Effector CD4-positive, alpha-beta T cell (primary cell): ENCODE results near the gene ZDHHC16.
"Not testable (repeated sequence)": the region's sequence is repeated elsewhere in the genome, so short reads cannot be mapped to it uniquely, and the experiment has no call there.

Source experiments
- DNase-seq: peaks from one replicate; pipeline ENCODE4 v3.0.0-alpha.2; 2020
- total RNA-seq: gene quantifications from one replicate; lab custom pipeline; 2026; lab: John Stamatoyannopoulos, UW

ZDHHC16 gene
- total RNA-seq: 14.4 reads per million, percentile 39 among the genes with 10 or more reads in this experiment

DNA sequence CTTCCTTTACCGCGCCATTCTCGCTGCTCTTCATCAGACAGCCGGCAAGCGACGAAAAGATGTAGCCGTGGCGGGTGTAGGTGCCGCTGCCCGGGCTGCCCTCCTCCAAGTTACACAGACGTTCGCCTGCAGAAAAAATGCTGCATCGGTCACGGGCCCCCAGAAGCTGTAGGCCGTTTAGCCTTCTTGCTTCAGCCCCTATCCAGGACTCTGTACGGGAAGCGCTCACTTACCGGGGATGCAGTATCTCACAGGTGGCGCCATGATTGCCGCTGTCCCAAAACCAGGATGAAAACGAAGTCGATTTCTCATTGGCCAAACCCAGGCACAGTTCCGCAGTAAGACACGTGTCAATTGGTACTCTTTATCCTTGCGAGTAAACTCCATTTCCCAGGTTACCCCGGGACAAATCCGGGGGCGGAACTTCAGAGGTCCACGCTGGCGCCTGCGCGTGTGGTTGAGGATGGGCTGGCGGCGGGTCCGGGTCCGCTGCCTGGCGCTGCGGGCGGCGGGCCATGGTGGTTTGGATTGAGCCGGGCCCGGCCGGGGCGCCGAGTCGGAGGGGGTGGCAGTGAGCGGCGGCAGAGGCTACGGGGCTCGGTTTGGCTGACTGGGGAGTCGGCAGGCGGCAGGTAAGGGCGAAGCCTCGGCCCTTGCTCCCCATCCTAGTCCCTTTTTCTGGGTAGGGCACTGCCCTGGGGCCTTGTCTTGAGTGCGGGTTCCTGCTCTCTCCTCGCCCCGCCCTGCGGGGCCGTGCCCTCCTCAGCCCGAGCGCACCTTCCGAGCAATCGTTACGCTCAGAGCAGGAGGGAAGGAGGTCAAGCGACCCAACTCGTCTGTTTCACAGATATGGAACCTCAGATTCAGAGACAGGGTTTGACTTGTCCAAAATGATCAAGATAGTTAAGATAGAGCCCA is at the start of gene ZDHHC16, which contains the start of gene EXOSC1:
ZDHHC16 (plus strand) TSS at position 454 of the 918 bp plus-strand sequence. CDS start 5,501 bp downstream, outside the sequence.
EXOSC1 (minus strand) TSS at position 285 of the 918 bp plus-strand sequence; CDS start at position 264, 21 bp downstream.
- DNase-seq: peak; percentile 87

DNA sequence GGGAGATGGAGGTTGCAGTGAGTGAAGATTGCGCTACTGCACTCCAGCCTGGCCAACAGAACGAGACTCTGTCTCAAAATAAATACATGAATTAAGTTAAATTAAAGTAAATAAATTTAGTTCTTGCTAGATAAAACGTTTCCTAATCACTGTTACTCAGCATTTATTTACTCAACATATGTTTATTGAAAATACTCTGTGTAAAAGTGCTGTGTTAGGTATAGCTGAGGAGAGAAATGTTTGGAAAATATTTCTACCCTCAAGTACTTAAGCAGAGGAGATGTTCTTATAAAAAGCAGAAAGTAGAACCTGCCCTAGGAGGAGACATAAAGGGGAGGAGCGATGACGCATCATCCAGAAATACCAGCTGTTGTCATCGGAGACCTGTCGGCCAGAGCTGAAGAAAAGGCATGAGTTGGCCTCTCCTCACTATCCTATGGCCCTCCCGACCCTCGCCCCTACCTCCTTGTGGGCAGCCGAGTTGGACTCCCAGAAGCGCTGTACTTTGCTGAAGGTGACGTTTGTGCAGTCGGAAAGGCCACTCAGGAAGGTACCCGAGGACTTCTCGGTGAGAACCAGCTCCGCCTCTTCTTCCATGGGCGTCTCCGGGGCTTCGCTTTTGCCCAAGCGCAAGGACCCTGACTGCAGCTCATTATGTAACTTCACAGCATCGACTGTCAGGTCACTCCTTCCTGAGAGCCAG is 46.0 kb upstream of the ZDHHC16 start:
- DNase-seq: no peak

DNA sequence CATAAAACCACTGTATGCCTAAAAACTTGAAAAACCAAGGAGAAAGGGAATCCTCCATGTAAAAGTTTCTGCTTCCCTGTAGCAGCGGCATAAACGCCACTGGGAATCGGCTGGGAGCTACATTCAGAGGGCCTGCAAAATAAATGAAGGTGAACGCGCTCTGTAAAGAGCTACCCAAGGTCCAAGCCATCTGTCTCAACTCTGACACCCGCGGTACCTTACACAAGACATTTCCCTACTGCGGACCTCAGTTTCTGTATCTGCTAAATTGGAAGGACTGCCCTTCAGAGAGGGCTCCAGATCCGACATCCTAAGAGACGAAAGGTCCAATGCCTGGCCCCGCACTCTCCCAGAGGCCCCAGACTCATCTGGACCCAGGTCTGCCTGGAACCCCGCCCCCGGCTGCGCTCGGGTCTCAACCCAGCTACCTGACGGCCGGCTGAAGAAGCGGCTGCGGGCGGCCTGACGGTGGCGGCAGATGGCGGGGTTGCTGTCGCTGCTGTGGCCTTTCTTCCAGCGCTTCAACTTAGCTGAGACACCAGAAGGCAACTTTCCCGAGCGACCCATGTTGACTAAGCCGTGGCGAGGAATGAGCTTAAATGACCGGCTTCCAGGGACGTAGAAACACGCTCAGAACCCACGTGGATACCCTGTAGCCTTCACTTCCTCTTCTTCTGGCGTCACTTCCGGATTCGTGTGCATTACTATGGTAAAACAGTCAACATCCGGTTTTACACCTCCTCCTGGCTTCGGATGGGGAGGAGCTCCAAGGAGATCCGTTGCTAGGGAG is 45.1 kb upstream of the ZDHHC16 start, which contains the start of gene RRP12:
RRP12 (minus strand) TSS at position 676 of the 790 bp plus-strand sequence; CDS start at position 567, 109 bp downstream.
- peak; percentile 83 for DNase-seq

DNA sequence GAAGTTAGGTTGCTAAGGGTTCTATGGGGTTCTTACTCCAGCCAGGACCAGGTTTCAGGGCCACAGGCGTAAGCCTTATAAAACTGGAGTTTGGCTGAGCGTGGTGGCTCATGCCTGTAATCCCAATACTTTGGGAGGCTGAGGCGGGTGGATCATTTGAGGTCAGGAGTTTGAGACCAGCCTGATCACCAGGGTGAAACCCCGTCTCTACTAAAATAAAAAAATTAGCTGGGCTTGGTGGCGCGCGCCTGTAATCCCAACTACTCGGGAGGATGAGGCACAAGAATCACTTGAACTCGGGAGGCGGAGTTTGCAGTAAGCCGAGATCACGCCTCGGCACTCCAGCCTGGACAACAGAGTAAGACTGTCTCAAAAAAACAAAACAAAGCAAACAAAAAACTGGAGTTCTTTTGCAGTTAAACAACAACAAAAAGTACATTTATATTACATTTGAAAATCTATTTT is 44.5 kb upstream of the ZDHHC16 start:
- DNase-seq: no peak

DNA sequence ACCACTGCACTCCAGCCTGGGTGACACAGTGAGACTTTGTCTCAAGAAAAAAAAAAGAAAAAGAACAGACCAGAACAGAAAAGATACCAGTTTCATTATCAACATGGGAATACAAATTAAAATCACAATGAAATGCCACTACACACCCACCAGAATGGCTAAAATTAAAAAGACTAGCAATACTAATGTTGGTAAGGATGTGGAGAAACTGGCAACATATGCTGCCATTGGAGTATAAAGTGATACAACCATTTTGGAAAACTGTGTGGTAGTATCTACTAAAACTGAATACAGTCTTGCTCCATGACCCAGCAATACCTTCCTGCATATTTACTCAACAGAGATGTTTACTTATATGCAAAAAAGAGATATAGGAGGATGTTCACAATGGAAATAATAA is 41.9 kb upstream of the ZDHHC16 start:
- no peak for DNase-seq

DNA sequence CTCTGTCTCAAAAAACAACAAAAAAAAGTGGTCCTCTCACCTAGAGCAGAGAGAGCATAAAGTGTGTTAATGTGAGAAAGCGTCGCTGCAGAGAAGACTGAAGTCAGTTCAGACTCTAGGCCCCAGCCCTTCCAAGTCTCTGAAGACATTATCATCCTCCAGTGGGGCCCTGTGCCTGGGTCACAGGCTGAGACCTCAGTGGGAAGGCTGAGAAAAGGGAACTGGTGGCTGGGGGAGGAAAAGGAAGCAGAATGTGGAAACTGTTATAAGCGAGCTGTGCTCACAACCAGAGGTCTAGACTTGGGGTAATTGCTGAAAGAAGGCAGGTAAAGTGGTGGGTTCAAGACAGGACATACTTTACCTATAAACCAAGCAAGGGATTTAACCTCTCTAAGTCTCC is 39.9 kb upstream of the ZDHHC16 start:
- DNase-seq: no peak

DNA sequence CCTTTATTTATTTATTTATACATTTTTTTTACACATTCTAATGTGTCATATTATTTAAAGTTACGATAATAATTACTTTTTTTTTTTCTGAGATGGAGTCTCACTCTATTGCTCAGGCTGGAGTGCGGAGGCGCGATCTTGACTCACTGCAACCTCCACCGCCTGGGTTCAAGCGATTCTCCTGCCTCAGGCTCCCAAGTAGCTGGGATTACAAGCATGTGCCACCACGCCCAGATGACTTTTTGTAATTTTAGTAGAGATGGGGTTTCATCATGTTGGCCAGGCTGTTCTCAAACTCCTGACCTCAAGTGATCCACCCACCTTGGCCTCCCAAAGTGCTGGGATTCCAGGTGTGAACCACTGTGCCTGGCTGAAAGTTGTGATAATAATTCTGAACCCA is 39.5 kb upstream of the ZDHHC16 start:
- not testable (repeated sequence) for DNase-seq

DNA sequence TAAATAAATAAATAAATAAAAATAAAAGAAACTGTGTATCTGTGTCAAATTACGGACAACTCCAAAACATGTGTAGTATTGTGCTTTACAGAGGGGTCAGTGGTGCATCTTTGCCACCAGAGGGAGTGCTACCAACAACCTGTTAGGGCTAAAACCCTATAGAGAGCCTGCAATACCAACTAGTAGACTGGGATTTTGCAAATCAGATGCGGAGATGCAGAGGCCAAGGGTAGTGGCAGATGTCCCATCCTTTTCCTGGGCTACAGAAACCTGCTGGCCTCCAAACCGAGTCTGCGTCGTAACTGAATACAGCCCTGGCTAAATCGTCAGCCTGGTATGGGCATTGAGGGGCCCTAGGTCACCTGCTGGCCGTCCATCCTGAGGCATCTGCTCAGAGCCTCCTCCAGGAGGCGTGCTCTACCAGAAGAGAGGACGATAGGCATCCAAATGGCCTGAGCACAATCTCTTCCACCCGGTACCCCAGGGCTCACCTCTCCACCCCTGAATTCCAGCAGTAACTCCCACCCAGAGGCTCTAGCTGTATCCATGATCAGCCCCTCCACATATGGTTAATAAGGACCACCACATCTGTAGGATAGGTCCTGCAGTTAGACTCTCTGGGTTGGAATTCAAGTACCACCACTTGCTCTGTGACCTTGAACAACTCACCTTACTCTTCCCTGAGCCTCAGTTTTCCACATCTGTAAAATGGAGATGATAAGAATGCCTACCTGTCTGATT is 38.6 kb upstream of the ZDHHC16 start:
- peak; percentile 52 for DNase-seq

DNA sequence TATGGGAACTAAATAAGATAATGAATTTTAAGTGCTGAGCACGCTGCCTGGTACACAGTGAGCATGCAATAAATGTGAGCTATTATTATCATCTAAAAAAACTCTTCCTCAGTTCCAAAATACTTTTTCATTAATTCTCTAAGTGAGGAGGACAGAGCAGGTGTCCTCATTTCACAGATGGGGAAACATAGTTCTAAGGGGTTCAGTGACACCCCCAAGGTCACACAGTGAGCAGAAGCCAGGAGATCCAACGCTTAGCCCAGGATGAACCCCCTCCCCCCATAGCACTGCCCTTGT is 38.1 kb upstream of the ZDHHC16 start:
- no peak for DNase-seq

DNA sequence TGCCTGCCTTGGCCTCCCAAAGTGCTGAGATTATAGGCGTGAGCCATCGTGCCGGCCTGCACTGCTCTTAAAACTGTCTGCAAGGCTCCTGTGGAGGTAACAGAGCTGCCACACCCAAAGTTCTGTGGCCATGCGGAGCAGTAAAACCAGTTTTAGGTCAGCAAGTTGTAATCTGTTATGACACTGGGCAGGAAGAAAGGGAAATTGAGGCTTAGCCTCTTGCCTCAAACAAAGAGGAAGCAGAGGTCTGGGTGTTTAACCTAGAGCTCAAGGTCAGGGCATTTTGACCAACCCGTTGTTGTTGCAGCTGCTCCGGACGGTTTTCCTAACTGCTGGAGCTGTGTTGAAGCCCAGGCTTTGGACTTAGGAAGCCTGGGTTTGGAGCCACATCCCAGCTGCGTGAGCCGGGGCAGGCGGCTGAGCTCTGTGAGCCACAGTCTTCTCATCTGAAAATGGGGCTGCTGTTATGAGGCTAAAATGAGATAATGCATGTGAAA is 37.4 kb upstream of the ZDHHC16 start:
- no peak for DNase-seq

DNA sequence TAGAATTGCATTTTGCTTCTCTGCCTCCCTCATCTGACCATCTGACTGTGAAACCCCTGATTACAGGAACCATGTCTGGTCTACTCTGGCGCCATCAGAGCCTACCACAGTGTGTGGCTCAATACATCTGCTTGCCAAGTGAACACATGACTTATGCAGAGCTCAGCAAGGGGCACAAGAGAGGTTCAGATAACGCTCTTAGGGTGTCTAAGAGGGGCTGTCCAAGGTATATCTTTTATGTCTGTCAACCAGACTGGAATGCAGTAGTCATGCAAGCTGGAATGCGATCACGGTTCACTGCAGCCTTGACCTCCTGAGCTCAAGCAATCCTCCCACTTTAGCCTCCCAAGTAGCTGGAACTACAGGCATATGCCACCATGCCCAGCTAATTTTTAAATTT is 34.6 kb upstream of the ZDHHC16 start:
- no peak for DNase-seq

DNA sequence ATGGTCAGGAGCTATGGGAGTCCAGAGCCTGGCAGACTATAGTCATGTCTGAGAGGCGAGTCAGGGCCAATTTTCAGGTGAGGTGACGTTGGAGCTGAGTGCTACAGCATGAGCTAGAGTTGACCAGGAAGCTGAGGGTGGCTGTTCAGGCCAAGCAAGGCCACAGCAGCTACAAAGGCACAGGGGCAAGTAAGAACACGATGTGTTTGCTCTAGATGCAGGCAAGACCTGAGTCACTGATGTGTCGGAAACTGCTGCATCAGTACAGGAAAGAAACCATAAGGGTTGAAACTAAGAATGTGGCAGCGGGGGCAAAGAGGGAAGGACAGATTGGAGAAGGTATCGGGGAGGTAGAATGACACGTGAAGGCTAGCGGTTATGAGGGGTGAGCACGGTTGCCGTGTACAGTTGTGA is 33.1 kb upstream of the ZDHHC16 start:
- DNase-seq: no peak

DNA sequence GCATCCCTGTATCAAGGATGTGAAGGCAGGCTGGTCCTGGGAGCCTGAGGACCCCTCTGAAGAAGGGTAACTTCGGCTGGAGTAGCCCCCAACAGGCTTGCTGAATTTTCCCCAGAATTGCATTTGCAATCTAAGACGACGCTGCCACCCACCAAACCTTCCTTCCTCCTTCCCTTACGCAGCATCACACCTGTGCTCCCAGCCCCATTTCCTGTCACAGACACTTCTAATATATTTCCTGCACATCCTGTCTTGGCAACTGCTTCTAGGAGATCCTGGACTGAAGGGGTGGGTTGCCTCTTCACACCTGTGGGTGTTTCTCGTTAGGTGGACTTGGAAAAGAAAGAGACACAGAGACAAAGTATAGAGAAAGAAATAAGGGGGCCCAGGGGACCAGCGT is 29.4 kb upstream of the ZDHHC16 start:
- no peak for DNase-seq

DNA sequence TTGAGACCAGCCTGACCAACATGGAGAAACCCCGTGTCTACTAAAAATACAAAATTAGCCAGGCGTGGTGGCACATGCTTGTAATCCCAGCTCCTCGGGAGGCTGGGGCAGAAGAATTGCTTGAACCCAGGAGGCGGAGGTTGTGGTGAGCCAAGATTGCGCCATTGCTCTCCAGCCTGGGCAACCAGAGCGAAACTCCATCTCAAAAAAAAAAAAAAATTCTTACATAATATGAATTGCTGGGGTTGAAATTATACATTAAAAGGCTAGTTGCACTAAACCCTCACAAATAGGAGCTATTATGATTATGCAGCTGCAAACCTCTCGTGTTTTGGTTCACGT is 22.2 kb upstream of the ZDHHC16 start:
- not testable (repeated sequence) for DNase-seq

DNA sequence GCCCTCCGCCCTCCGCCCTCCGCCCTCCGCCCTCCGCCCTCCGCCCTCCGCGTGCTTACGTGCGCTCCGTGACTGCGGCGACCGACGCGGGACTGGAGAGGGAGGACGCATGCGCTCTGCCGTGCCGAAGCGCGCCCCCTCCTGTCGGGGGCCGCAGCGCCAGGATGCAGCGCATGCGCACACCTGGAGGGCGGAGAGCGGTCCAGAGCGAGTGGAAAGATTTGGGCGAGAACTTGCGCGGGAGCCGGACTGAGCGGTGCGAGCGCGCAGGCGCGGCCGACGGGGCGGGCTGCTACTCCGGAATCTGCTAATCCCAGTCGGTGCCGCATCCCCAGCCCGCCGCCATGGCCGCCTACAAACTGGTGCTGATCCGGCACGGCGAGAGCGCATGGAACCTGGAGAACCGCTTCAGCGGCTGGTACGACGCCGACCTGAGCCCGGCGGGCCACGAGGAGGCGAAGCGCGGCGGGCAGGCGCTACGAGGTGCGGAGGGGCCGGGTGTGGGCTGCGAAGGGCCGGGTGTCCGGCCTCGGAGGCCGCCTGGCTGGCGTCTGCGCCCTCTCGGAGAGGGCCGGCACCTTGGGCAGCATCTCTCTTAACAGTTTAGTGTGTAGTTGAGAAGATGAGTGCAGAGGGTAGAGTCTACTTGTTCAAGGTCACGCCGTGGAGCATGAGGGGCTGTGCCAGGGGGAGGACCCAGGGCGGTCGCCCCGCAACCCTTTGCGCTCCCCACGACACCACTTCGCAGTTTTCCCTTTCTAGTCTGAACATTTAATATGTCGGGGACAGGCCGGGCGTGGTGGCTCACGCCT is 19.8 kb upstream of the ZDHHC16 start, which contains the start of gene PGAM1:
PGAM1 (plus strand) TSS at position 228 of the 812 bp plus-strand sequence; CDS start at position 345, 117 bp downstream.
- peak; percentile 90 for DNase-seq

DNA sequence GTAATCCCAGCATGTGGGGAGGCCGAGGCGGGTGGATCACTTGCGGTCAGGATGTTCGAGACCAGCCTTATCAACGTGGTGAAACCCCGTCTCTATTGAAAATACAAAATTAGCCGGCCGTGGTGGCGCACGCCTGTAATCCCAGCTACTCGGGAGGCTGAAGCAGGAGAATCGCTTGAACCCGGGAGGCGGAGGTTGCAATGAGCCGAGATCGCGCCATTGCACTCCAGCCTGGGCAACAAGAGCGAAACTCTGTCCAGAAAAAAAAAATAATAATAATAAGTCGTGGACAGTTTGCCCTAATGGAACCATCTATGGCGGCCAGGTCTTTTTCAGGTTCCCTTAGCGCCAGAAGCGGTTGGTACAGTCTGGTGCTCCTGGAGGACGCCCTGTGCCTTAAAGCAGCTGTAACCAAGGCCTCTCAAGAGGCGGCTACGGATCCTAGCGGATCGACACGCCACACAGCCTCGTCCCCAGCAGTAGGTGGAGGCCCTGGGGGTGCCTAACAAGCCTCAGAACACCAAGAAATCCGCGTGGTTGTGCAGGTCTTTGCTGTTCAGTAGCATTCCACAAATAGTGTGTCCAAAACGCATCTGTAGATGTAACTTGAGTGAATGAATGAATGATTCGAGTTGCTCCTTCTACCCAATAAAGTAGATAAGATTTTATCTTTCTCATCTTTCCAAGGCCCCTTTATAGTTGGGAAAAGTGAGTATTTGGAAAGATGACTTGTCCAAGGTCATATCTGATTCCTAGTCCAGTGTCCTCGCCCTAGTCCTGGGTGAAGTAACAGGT is 19.0 kb upstream of the ZDHHC16 start:
- no peak for DNase-seq

DNA sequence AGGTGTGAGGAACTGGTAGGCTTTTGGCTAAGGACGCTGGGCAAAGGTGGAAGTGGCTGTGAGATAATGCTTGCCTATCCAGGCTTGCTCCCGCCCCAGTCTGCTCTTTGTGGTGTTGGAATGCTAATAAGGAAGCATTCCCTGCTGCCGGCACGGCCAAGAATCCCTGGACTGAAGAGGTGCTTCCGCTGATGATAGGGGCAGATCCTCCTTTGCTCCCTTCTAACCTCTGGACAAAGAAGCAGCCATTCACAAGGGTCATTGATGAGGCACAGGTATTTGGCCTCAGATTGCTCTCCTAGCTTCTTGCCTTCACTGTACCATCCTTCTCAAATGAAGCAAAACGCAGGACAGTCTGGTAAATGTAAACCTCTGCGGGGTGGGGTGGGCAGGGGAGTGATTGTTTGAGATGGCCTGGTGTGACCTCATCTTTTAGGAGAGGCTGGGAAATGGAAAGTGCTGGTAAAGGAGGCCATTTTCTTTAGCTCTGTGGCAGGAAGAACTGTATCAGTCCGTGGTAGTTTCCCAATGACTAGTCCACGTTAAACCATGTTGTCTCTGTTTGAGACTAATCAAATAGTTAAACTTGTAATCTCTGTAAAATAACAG is 18.3 kb upstream of the ZDHHC16 start:
- DNase-seq: no peak

DNA sequence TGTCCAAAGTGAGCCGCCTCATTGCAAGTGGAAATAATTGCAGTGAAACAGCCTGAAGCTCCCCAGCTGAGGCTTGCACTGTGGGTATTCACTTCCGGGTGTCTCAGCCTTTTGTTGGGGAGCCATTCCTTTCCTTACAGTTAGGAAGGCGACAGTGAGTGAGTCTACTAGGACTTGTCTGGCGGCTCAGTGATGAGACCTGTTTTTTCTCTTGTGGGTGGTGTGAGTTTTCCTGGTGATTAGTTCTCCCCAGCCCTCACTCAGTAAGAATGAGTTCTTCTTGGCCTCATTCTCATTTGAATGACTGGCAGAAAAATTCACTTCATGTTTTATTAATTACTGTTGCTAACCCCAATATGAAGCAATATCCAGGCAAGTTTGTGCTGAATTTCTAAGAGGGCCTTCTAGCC is 17.4 kb upstream of the ZDHHC16 start:
- DNase-seq: no peak

DNA sequence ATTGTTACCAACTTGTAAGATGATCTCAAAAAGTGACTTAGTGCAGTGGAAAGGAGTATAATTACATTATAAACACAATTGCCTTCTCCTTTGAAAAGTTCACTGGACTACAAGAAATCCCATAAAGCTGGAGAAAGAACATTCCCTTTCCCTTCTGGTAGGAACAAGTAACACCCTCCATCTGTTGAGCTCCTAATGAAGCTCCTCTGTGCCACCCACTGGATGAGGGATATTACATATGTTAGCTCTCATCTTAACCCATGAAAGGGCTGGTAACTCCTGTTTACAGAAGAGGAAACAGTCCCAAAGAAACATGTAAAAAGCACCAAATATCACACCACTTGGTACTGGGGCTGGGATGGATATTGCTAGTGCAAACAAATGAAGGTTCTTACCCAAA is 11.9 kb upstream of the ZDHHC16 start:
- DNase-seq: no peak

DNA sequence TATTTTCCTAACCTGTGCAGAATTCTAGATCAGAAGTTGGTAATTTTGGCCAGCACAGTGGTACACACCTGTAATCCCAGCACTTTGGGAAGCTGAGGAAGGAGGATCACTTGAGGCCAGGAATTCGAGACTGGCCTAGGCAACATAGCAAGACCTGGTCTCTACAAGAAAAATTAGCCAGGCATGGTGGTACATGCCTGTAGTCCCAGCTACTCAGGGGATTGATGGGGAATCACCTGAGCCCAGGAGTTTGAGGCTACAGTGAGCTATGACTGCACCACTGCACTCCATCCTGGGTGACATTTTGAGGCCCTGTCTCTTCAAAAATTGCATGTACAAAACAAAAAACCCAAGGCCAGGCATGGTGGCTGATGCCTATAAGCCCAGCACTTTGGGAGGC is 11.4 kb upstream of the ZDHHC16 start:
- no peak for DNase-seq
